HEK293 (cell line): Measurements from ENCODE around the gene MRPS11.

ENCODE experiments used
- CTCF ChIP-seq: fragments of 450-650 bp; formaldehyde crosslinking; IDR thresholded peaks from 2 replicates; pipeline ENCODE4 v1.5.1; 2016; ENCODE audit warnings: missing biosample characterization, missing genetic modification characterization
- ZNF223 ChIP-seq: fragments of 450-650 bp; formaldehyde crosslinking; IDR thresholded peaks from 2 replicates; pipeline ENCODE4 v1.5.1; 2016; ENCODE audit warnings: missing biosample characterization, missing genetic modification characterization

GRCh38 chr15:88453651-88454050 is 13.9 kb upstream of the MRPS11 start:
- TF ChIP-seq CTCF (tag by site-specific recombination) (no peak), ZNF223 (tag by site-specific recombination) (no peak)
